ENCODE measurements around the gene GLT1D1. TPM values are rescaled to one million over a fixed set of nuclear protein-coding genes. Genes with fewer than 3 reads are reported as not detected.

GLT1D1 gene
- total RNA-seq, 2 experiments from 2014 or later: 0.19 to 0.22 TPM

DNA sequence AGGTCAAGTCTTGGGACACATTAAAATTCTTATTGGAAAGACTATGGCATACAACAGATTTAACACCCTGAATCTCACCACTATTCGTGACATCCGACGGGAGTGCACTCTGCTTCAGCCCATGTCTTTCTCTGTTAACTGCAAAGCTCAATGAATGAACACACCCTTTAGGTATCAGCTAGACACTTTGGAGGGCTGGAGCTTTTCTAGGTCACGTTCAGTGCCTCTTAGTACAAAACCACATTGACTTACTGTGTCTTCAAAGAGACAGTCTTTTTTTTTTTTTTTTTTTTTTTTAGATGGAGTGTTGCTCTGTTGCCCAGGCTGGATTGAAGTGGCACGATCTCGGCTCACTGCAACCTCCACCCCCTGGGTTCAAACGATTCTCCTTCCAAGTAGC, 80.6 kb downstream of the GLT1D1 start:
- TF ChIP-seq, protein P1, sequence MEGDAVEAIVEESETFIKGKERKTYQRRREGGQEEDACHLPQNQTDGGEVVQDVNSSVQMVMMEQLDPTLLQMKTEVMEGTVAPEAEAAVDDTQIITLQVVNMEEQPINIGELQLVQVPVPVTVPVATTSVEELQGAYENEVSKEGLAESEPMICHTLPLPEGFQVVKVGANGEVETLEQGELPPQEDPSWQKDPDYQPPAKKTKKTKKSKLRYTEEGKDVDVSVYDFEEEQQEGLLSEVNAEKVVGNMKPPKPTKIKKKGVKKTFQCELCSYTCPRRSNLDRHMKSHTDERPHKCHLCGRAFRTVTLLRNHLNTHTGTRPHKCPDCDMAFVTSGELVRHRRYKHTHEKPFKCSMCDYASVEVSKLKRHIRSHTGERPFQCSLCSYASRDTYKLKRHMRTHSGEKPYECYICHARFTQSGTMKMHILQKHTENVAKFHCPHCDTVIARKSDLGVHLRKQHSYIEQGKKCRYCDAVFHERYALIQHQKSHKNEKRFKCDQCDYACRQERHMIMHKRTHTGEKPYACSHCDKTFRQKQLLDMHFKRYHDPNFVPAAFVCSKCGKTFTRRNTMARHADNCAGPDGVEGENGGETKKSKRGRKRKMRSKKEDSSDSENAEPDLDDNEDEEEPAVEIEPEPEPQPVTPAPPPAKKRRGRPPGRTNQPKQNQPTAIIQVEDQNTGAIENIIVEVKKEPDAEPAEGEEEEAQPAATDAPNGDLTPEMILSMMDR (IDR thresholded peaks at IDR 0.05): no peak
- no peak for DNase-seq
- peak; percentile 54 for ATAC-seq (ENCODE audit: poor library complexity)
- H3K9me3 ChIP-seq (ENCODE audit: control insufficient read depth in 1 of 2, insufficient read depth in 1 of 2, low read length in 2 of 2): peaks cover 0 to 22% of the 10 kb centered on the region in 2 experiments
- Mint-ChIP-seq H3K4me1 (ENCODE audit: low read depth) (peaks cover 8% of the 10 kb centered on the region), H3K4me3 (no peak overlapping the region), H3K36me3 (ENCODE audit: low read depth) (no peaks in the 10 kb centered on the region), H3K27ac (no peak overlapping the region), H3K9me3 (no peaks in the 10 kb centered on the region), H3K27me3 (no peaks in the 10 kb centered on the region)
- H3K27ac ChIP-seq (ENCODE audit: low read depth in 1 of 2, low read length in 2 of 2): no peak overlapping the region
- H3K4me3 ChIP-seq (ENCODE audit: low read length): no peak overlapping the region
- H3K4me1 ChIP-seq (ENCODE audit: insufficient read depth, low read length): no peaks in the 10 kb centered on the region
- ChIA-PET POLR2A (no interaction called here), CTCF (no interaction called here)
- no peaks in the 10 kb centered on the region for H3K36me3 ChIP-seq (ENCODE audit: insufficient read depth, low read length)
- intact Hi-C loops (cut with DNase I, micrococcal nuclease): no loop called here
- H3K27me3 ChIP-seq (ENCODE audit: control insufficient read depth in 1 of 2, insufficient read depth in 2 of 2, low read length in 2 of 2): no peaks in the 10 kb centered on the region

DNA sequence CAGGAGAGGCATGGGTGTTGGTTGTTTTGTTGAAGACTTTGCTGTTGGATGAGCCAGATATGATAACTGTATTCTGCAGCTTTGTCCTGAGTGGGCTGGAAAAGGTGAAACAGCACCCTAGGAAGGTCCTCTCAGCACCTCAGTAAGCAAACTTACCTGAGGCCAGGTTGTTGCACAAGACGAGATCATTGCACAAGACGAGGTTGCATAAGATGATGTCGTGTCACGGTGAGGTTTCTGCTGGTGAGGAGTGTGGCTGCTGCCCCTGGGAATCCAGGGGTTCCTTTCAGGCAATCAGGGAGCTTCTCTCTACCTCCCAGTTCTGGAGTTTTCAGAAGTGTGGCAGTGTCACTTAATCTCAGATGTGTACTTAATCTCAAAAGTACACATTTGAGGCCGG, 85.6 kb downstream of the GLT1D1 start:
- Mint-ChIP-seq H3K27me3 (no peaks in the 10 kb centered on the region), H3K36me3 (ENCODE audit: low read depth) (no peaks in the 10 kb centered on the region), H3K9me3 (no peaks in the 10 kb centered on the region), H3K4me1 (ENCODE audit: low read depth) (no peaks in the 10 kb centered on the region), H3K27ac (no peak overlapping the region), H3K4me3 (no peak overlapping the region)
- no peak overlapping the region for H3K27ac ChIP-seq (ENCODE audit: low read depth in 1 of 2, low read length in 2 of 2)
- ChIA-PET POLR2A (no interaction called here), CTCF (no interaction called here)
- no peak overlapping the region for H3K4me3 ChIP-seq (ENCODE audit: low read length)
- H3K9me3 ChIP-seq (ENCODE audit: control insufficient read depth in 1 of 2, insufficient read depth in 1 of 2, low read length in 2 of 2): peaks cover 0 to 8% of the 10 kb centered on the region in 2 experiments
- intact Hi-C loops (cut with DNase I, micrococcal nuclease): no loop called here
- TF ChIP-seq, protein P1 (IDR thresholded peaks at IDR 0.05): no peak
- H3K27me3 ChIP-seq (ENCODE audit: control insufficient read depth in 1 of 2, insufficient read depth in 2 of 2, low read length in 2 of 2): no peaks in the 10 kb centered on the region
- ATAC-seq (ENCODE audit: poor library complexity) (no peak), DNase-seq (no peak)
- no peaks in the 10 kb centered on the region for H3K36me3 ChIP-seq (ENCODE audit: insufficient read depth, low read length)
- H3K4me1 ChIP-seq (ENCODE audit: insufficient read depth, low read length): no peaks in the 10 kb centered on the region

DNA sequence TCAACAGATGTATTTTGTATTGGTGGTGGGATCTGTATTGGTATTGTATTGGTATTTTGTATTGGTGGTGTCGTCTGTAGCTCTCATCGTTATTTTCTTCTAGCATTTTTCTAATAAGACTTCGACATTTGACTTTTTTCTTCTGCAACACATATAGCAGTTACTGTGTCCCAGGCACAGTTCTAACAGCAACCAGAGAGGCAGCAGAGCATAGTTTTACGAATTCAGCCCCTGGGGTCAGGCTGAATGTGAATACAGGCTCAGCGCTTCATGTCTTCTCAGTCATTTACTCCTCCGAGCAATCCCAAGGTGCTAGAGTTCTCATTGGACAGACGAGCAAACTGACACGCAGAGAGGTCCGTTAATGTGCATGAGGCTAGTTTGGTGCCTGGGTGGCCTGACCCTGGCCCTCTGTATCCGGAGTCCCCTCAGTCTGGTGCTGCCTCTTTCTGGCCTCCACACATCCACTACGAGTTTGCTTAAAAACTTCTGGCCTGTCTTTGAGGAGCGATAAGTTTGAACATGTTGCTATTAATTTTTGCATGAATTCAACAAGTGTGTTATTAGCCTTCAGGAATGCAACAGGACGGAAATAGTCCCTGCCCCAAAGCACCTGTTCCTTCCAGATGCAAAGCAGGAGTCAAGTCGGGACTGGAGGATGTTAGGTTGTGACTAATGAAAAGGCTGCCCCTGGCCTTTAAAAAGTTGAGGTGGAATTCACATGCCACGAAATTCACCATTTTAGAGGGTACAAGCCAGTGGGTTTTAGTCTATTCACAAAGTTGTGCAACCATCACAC, 87.0 kb downstream of the GLT1D1 start:
- intact Hi-C loops (cut with DNase I, micrococcal nuclease): no loop called here
- Mint-ChIP-seq H3K27me3 (no peaks in the 10 kb centered on the region), H3K36me3 (ENCODE audit: low read depth) (no peaks in the 10 kb centered on the region), H3K27ac (no peak overlapping the region), H3K4me1 (ENCODE audit: low read depth) (no peaks in the 10 kb centered on the region), H3K9me3 (no peaks in the 10 kb centered on the region), H3K4me3 (no peak overlapping the region)
- ChIA-PET CTCF (no interaction called here), POLR2A (no interaction called here)
- H3K27ac ChIP-seq (ENCODE audit: low read depth in 1 of 2, low read length in 2 of 2): no peak overlapping the region
- no peaks in the 10 kb centered on the region for H3K4me1 ChIP-seq (ENCODE audit: insufficient read depth, low read length)
- no peaks in the 10 kb centered on the region for H3K36me3 ChIP-seq (ENCODE audit: insufficient read depth, low read length)
- H3K4me3 ChIP-seq (ENCODE audit: low read length): no peak overlapping the region
- H3K9me3 ChIP-seq (ENCODE audit: control insufficient read depth in 1 of 2, insufficient read depth in 1 of 2, low read length in 2 of 2): no peaks in the 10 kb centered on the region
- DNase-seq (no peak), ATAC-seq (ENCODE audit: poor library complexity) (no peak)
- TF ChIP-seq, protein P1 (IDR thresholded peaks at IDR 0.05): no peak
- H3K27me3 ChIP-seq (ENCODE audit: control insufficient read depth in 1 of 2, insufficient read depth in 2 of 2, low read length in 2 of 2): no peaks in the 10 kb centered on the region

All from CD4-positive, alpha-beta T cell (primary cell).